MCF 10A (cell line): ENCODE data around the gene NPHP4. TPM values are rescaled to one million over a fixed set of nuclear protein-coding genes. Genes with fewer than 3 reads are reported as not detected.

Experiments
- BruUV-seq: library from RNA; stranded (reverse); fragments of 400-500 nt; replicated peaks from 2 replicates; lab custom pipeline; 2021; lab: Mats Ljungman, UMichigan
- CTCF ChIA-PET: fragments of 300-600 bp; sonication (Branson Sonifier 250); formaldehyde crosslinking; extraction: SDS; loops from one replicate; lab custom pipeline; 2021; ENCODE audit warnings: antibody characterized with exemption, inconsistent platforms; lab: Yijun Ruan, JAX
- POLR2A ChIA-PET: fragments of 300-600, 350-650 bp; sonication (Branson Sonifier 250); formaldehyde crosslinking; extraction: SDS; loops from one replicate; lab custom pipeline; 2020; ENCODE audit warnings: antibody characterized with exemption, inconsistent platforms; lab: Yijun Ruan, JAX
- DNase-seq: peaks from one replicate; pipeline ENCODE4 v3.0.0-alpha.2; 2018; ENCODE audit not compliant: unreplicated experiment
- H3K27ac Mint-ChIP-seq: one replicate; pipeline ENCODE4 v1.8.0; 2022; ENCODE audit warnings: mild to moderate bottlenecking, low read depth, mixed read lengths; ENCODE audit not compliant: unreplicated experiment
- H3K27me3 Mint-ChIP-seq: one replicate; pipeline ENCODE4 v1.8.0; 2022; ENCODE audit warnings: mixed read lengths; ENCODE audit not compliant: insufficient read depth, unreplicated experiment
- H3K36me3 Mint-ChIP-seq: one replicate; pipeline ENCODE4 v1.8.0; 2022; ENCODE audit warnings: mild to moderate bottlenecking, moderate library complexity, mixed read lengths; ENCODE audit not compliant: insufficient read depth, unreplicated experiment
- H3K4me1 Mint-ChIP-seq: one replicate; pipeline ENCODE4 v1.8.0; 2022; ENCODE audit warnings: mixed read lengths; ENCODE audit not compliant: insufficient read depth, unreplicated experiment
- H3K4me3 Mint-ChIP-seq: one replicate; pipeline ENCODE4 v1.8.0; 2022; ENCODE audit warnings: mild to moderate bottlenecking, moderate library complexity, mixed read lengths; ENCODE audit not compliant: unreplicated experiment
- H3K9me3 Mint-ChIP-seq: one replicate; pipeline ENCODE4 v1.8.0; 2022; ENCODE audit warnings: mixed read lengths; ENCODE audit not compliant: unreplicated experiment
- intact Hi-C: fragments of 100-400 bp; cut with micrococcal nuclease; formaldehyde crosslinking; loops from 2 replicates; pipeline ENCODE4 v1.14.1; 2022
- total RNA-seq: library from RNA; stranded (reverse); gene quantifications from 2 replicates; pipeline ENCODE4 v1.2.3, GENCODE V29; 2022
- TF ChIP-seq, protein P1 (sequence below): fragments of 200-600 bp; IDR thresholded peaks from one replicate; pipeline ENCODE4 v1.8.0; 2022; ENCODE audit warnings: antibody characterized with exemption, mild to moderate bottlenecking; ENCODE audit not compliant: unreplicated experiment

NPHP4 gene
- total RNA-seq, 1 experiment from 2014 or later: 14.4 TPM

- intact Hi-C loops: no loop called here
- Mint-ChIP-seq H3K4me3 (no peak overlapping the region), H3K27ac (no peak overlapping the region), H3K27me3 (no peaks in the 10 kb centered on the region), H3K36me3 (no peaks in the 10 kb centered on the region), H3K4me1 (no peaks in the 10 kb centered on the region), H3K9me3 (no peaks in the 10 kb centered on the region)
- ChIA-PET POLR2A (interaction anchor here (0.5 to 1.5 kb wide), 2 partner anchors 15 to 591 kb away, joined by 3 to 7 read pairs; no protein-coding TSS in a partner anchor), CTCF (no interaction called here)
- no peak for DNase-seq
- BruUV-seq: no TSS peak
- TF ChIP-seq, protein P1, sequence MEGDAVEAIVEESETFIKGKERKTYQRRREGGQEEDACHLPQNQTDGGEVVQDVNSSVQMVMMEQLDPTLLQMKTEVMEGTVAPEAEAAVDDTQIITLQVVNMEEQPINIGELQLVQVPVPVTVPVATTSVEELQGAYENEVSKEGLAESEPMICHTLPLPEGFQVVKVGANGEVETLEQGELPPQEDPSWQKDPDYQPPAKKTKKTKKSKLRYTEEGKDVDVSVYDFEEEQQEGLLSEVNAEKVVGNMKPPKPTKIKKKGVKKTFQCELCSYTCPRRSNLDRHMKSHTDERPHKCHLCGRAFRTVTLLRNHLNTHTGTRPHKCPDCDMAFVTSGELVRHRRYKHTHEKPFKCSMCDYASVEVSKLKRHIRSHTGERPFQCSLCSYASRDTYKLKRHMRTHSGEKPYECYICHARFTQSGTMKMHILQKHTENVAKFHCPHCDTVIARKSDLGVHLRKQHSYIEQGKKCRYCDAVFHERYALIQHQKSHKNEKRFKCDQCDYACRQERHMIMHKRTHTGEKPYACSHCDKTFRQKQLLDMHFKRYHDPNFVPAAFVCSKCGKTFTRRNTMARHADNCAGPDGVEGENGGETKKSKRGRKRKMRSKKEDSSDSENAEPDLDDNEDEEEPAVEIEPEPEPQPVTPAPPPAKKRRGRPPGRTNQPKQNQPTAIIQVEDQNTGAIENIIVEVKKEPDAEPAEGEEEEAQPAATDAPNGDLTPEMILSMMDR: no peak
Observed at GRCh38 chr1:6010554-6010953, 18.3 kb upstream of the NPHP4 start.

DNA sequence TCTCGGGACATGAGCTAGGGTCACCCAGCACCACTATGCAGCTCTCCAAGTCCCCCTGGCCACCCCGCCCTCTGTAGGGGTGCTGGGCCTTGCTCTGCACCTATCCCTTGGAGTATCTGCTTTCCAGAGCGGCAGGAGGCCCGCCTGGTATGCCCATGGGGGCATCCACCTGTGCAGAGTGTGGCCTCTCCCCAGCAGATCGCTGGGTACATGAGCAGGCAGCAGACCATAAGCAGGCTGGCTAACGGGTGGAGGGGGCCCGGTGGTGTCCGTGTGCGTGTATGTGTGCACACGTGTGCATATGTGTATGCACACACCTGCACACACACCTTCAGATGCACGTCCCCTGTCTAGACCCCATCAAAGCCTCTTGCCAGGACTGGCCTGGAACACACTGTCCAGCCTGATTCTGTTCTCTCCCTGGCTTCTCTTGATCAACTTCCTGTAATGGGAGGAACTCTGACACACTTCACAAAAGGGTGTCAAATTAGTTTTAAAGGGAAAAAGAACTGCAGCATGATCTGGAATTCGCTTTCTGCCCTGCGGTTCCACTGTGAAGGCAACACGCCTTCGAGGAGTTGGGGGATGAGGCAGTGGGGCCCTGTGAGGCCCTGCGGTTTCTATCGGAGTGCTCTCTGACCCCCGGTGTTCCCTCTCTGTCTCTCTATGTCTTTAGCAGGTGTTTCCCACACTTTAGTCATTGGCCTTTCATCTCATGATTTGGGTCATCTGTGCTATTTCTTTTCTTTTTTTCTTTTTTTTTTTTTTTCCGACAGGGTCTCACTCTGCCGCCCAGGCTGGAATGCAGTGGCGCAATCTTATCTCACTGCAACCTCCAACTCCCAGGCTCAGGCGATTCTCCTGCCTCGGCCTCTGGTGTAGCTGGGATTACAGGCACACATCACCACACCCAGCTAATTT, 17.2 kb upstream of the NPHP4 start:
- Mint-ChIP-seq H3K4me1 (no peaks in the 10 kb centered on the region), H3K27ac (no peak overlapping the region), H3K36me3 (no peaks in the 10 kb centered on the region), H3K4me3 (no peak overlapping the region), H3K27me3 (no peaks in the 10 kb centered on the region), H3K9me3 (no peaks in the 10 kb centered on the region)
- ChIA-PET POLR2A (interaction anchor here (1.5 kb wide), 1 partner anchor 16 kb away, joined by 7 read pairs; no protein-coding TSS in a partner anchor), CTCF (no interaction called here)
- intact Hi-C loops: no loop called here
- TF ChIP-seq, protein P1: no peak
- DNase-seq: no peak
- no TSS peak for BruUV-seq

DNA sequence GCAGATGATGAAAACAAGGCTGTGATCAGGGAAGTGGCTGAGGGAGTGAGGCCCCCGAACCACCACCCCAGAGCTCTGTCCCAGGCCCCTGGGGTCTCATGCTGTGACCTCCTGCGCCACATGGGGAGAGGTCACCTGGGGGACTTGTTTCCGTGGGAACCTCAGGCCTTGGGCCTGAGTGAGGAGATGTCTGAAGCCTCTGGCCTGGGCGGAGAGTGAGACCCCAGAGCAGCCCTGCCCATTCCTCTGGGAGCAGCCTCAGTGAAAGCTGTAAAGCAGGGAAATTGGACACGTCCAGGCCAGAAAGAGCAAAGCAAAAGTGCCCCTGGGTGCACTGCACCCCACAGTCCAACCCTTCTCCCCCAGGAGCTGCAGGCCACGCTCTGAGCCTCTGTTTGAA, 16.5 kb upstream of the NPHP4 start:
- Mint-ChIP-seq H3K36me3 (no peaks in the 10 kb centered on the region), H3K4me3 (no peak overlapping the region), H3K9me3 (no peaks in the 10 kb centered on the region), H3K27me3 (no peaks in the 10 kb centered on the region), H3K4me1 (no peaks in the 10 kb centered on the region), H3K27ac (no peak overlapping the region)
- no peak for DNase-seq
- intact Hi-C loops: no loop called here
- ChIA-PET CTCF (no interaction called here), POLR2A (no interaction called here)
- BruUV-seq: no TSS peak
- TF ChIP-seq, protein P1: no peak

- no TSS peak for BruUV-seq
- H3K4me1 Mint-ChIP-seq: no peaks in the 10 kb centered on the region
- TF ChIP-seq, protein P1: no peak
- intact Hi-C loops: no loop called here
- no peaks in the 10 kb centered on the region for H3K27me3 Mint-ChIP-seq
- no peak overlapping the region for H3K4me3 Mint-ChIP-seq
- no peak for DNase-seq
- CTCF ChIA-PET: no interaction called here
- POLR2A ChIA-PET: no interaction called here
- no peak overlapping the region for H3K27ac Mint-ChIP-seq
- no peaks in the 10 kb centered on the region for H3K36me3 Mint-ChIP-seq
- no peaks in the 10 kb centered on the region for H3K9me3 Mint-ChIP-seq
Observed at GRCh38 chr1:6008084-6008415, 15.8 kb upstream of the NPHP4 start.
